OCI-LY7 (cell line): ENCODE data around the gene USP53. TPM values are rescaled to one million over a fixed set of nuclear protein-coding genes. Genes with fewer than 3 reads are reported as not detected.

Source experiments
- BruUV-seq: library from RNA; stranded (reverse); fragments of 400-500 nt; replicated peaks from 2 replicates; lab custom pipeline; 2021; lab: Mats Ljungman, UMichigan
- CTCF ChIA-PET: fragments of 300-600 bp; sonication (Branson Sonifier 250); formaldehyde crosslinking; loops from one replicate; lab custom pipeline; 2022; ENCODE audit warnings: antibody characterized with exemption; ENCODE audit not compliant: unreplicated experiment; lab: Charles Lee
- POLR2A ChIA-PET: fragments of 300-600 bp; sonication (Branson Sonifier 250); formaldehyde crosslinking; loops from one replicate; lab custom pipeline; 2022; ENCODE audit warnings: antibody characterized with exemption; lab: Charles Lee
- DNase-seq: peaks from one replicate; pipeline ENCODE4 v3.0.0-alpha.2; 2015; ENCODE audit warnings: low spot score
- H2AFZ ChIP-seq: fragments of 200-600 bp; sonication (generic), shearing (Covaris generic); 2 replicates; pipeline ENCODE4 v1.6.1; 2014; ENCODE audit warnings: mild to moderate bottlenecking, antibody characterized with exemption, low read length, moderate library complexity
- H3K27ac ChIP-seq: fragments of 200-600 bp; sonication (generic); 2 replicates; pipeline ENCODE4 v1.5.1; 2014; ENCODE audit warnings: mixed run types, low read depth, mild to moderate bottlenecking, moderate library complexity, low read length, inconsistent platforms; ENCODE audit not compliant: poor library complexity, severe bottlenecking
- H3K36me3 ChIP-seq: fragments of 200-600 bp; sonication (generic); 2 replicates; pipeline ENCODE4 v1.6.1; 2014; ENCODE audit warnings: mild to moderate bottlenecking, antibody characterized with exemption, low read length, moderate library complexity, mixed read lengths; ENCODE audit not compliant: insufficient read depth
- H3K4me1 ChIP-seq: fragments of 200-600 bp; sonication (generic); 2 replicates; pipeline ENCODE4 v1.5.1; 2014; ENCODE audit warnings: mild to moderate bottlenecking, low read length; ENCODE audit not compliant: insufficient read depth, poor library complexity, severe bottlenecking
- H3K4me2 ChIP-seq: fragments of 200-600 bp; sonication (generic); 2 replicates; pipeline ENCODE4 v1.6.1; 2014; ENCODE audit warnings: mild to moderate bottlenecking, low read length
- H3K4me3 ChIP-seq: fragments of 200-600 bp; sonication (generic); 2 replicates; pipeline ENCODE4 v1.5.1; 2014; ENCODE audit warnings: mild to moderate bottlenecking, low read depth, low read length; ENCODE audit not compliant: poor library complexity, severe bottlenecking
- H3K79me2 ChIP-seq: fragments of 200-600 bp; sonication (generic); 2 replicates; pipeline ENCODE4 v1.6.1; 2016; ENCODE audit warnings: low read depth, mild to moderate bottlenecking, low read length, moderate library complexity, mixed read lengths; ENCODE audit not compliant: insufficient read depth
- H3K9me2 ChIP-seq: fragments of 200-600 bp; sonication (generic); 2 replicates; pipeline ENCODE4 v1.6.1; 2016; ENCODE audit warnings: mild to moderate bottlenecking, low read length, mixed read lengths; ENCODE audit not compliant: insufficient read depth
- H3K9me3 ChIP-seq: fragments of 200-600 bp; sonication (generic); 2 replicates; pipeline ENCODE4 v1.6.1; 2014; ENCODE audit warnings: mild to moderate bottlenecking, mixed run types, low read length, mixed read lengths
- H4K20me1 ChIP-seq: fragments of 200-600 bp; sonication (generic); 2 replicates; pipeline ENCODE4 v1.6.1; 2014; ENCODE audit warnings: mild to moderate bottlenecking, antibody characterized with exemption, low read length, moderate library complexity, mixed read lengths; ENCODE audit not compliant: insufficient read depth
- CTCF ChIP-seq: fragments of 200-600 bp; sonication (generic); conservative IDR thresholded peaks from 2 replicates; pipeline ENCODE4 v1.5.1; 2014; ENCODE audit warnings: mild to moderate bottlenecking, antibody characterized with exemption, low read length, moderate library complexity, mixed read lengths
- EZH2phosphoT487 ChIP-seq: fragments of 200-600 bp; sonication (generic); IDR thresholded peaks from 2 replicates; pipeline ENCODE4 v1.6.1; 2018; ENCODE audit warnings: low read depth, borderline replicate concordance, mild to moderate bottlenecking, mixed run types, antibody characterized with exemption, low read length, moderate library complexity, mixed read lengths
- intact Hi-C: fragments of 100-400 bp; cut with micrococcal nuclease; formaldehyde crosslinking; loops from one replicate; pipeline ENCODE4 v1.10.0; 2022; ENCODE audit not compliant: unreplicated experiment
- total RNA-seq, 2 experiments: library from RNA; depleted of rRNA in 1 of 2; stranded (reverse); fragments of >200 nt in 1 of 2; shearing (Covaris generic) in 1 of 2; gene quantifications; 2 replicates each; pipeline ENCODE4 v1.2.3, GENCODE V29; 2014 to 2022

The USP53 gene
- total RNA-seq, 2 experiments from 2014 or later = 4.9 to 9.2 TPM

- peaks cover 23% of the 10 kb centered on the region for H3K4me1 ChIP-seq
- H3K9me3 ChIP-seq = no peaks in the 10 kb centered on the region
- H3K27ac ChIP-seq = peak overlapping the region; percentile 76
- ChIA-PET POLR2A (interaction anchor here (0.6 to 2.2 kb wide), 13 partner anchors 8 to 1659 kb away, joined by 3 to 14 read pairs (median 4); a partner anchor contains a TSS), CTCF (interaction anchor here (0.6 to 1.6 kb wide), 3 partner anchors 20 to 87 kb away, joined by 3 read pairs; a partner anchor contains a TSS)
- H3K36me3 ChIP-seq = peaks cover 10% of the 10 kb centered on the region; the same call in 1 of the 2 replicates
- H3K4me2 ChIP-seq = peak overlapping the region; percentile 73
- TF ChIP-seq CTCF = peak; percentile 70
- no peak for TF ChIP-seq EZH2phosphoT487
- H2AFZ ChIP-seq = peak overlapping the region; percentile 96
- H3K4me3 ChIP-seq = peak overlapping the region; percentile 73
- H3K79me2 ChIP-seq = peaks cover 24% of the 10 kb centered on the region; the same call in 1 of the 2 replicates
- no TSS peak for BruUV-seq
- peak; percentile 85 for DNase-seq
- no peaks in the 10 kb centered on the region for H3K9me2 ChIP-seq
- intact Hi-C loops = loop anchor here (1.0 to 5.0 kb wide), 7 partner anchors 72 to 451 kb away; partner anchors contain the start of genes PDE5A and SEC24D
- H4K20me1 ChIP-seq = no peaks in the 10 kb centered on the region
Observed at GRCh38 chr4:119212964-119213606, 572 bp downstream of the USP53 start.

GRCh38 chr4:119218093-119218492, 5.6 kb downstream of the USP53 start:
- no TSS peak for BruUV-seq
- H3K4me3 ChIP-seq = no peak overlapping the region
- TF ChIP-seq EZH2phosphoT487 = no peak
- no peak for TF ChIP-seq CTCF
- H3K79me2 ChIP-seq = peaks cover 24% of the 10 kb centered on the region; the same call in 1 of the 2 replicates
- H3K9me3 ChIP-seq = no peaks in the 10 kb centered on the region
- intact Hi-C loops = no loop called here
- no peak overlapping the region for H3K27ac ChIP-seq
- H2AFZ ChIP-seq = no peak overlapping the region
- DNase-seq = no peak
- peaks cover 15% of the 10 kb centered on the region for H3K4me1 ChIP-seq
- no peaks in the 10 kb centered on the region for H4K20me1 ChIP-seq
- ChIA-PET POLR2A (no interaction called here), CTCF (no interaction called here)
- no peak overlapping the region for H3K4me2 ChIP-seq
- peaks cover 30% of the 10 kb centered on the region for H3K36me3 ChIP-seq
- H3K9me2 ChIP-seq = no peaks in the 10 kb centered on the region

- H3K4me1 ChIP-seq = no peaks in the 10 kb centered on the region
- H3K4me3 ChIP-seq = no peak overlapping the region
- intact Hi-C loops = no loop called here
- no peaks in the 10 kb centered on the region for H3K79me2 ChIP-seq
- no peak for DNase-seq
- POLR2A ChIA-PET = interaction anchor here (0.7 to 1.0 kb wide), 2 partner anchors 9 to 1496 kb away, joined by 3 to 4 read pairs; partner anchors contain the start of gene USP53
- CTCF ChIA-PET = no interaction called here
- TF ChIP-seq CTCF (no peak), EZH2phosphoT487 (no peak)
- no peak overlapping the region for H2AFZ ChIP-seq
- H3K36me3 ChIP-seq = peaks cover 30% of the 10 kb centered on the region
- no peaks in the 10 kb centered on the region for H3K9me2 ChIP-seq
- no peaks in the 10 kb centered on the region for H3K9me3 ChIP-seq
- no peaks in the 10 kb centered on the region for H4K20me1 ChIP-seq
- H3K27ac ChIP-seq = no peak overlapping the region
- no TSS peak for BruUV-seq
- no peak overlapping the region for H3K4me2 ChIP-seq
Observed at GRCh38 chr4:119221412-119221811, 8.9 kb downstream of the USP53 start.
